ENCODE data around the gene FAM163B. TPM values are rescaled to one million over a fixed set of nuclear protein-coding genes. Genes with fewer than 3 reads are reported as not detected.
A peak's percentile ranks its signal among the peaks of the same experiment; 100 is the strongest.

FAM163B gene
- total and polyA plus RNA-seq, 2 donors (not counting 1 experiment from before 2014, with no cell fraction given), result not detected

DNA sequence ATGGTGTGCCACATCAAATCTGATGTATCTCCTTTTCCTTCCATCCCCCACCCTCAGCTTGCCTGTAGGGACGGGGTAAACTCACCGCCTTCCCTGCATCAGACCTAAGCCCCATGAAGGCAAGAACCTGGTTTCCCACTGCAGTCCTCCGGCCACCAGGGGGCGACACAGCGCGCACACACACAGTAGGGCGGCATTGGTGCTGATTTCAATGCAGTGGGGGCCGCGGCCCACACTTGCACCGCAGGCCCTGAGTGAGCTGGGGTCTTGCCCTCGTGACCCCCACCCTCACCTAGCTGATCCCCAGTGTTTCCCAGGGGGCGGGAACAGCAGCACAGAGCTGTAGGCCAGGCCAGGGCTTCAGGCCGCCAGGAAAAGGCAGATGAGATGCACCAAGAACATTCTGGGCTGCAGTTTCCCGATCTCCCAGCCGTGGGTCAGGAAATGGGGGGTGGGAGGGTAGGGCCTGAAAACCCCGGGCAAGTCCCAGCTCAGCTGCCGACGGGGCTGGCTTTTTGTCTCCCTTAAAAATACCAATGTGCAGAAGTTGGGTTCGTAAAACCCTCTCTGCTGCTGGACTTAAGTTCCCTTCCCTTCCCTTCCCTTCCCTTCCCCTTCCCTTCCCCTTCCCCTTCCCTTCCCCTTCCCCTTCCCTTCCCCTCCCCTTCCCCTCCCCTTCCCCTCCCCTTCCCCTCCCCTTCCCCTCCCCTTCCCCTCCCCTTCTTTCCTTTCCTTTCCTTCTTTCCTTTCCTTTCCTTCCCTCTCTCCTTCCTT lies 19.5 kb downstream of the FAM163B start:
- DNase-seq (ENCODE audit: low read depth in 2 of 2), result no peak
- Histone ChIP-seq H2AFZ (ENCODE audit: low read length) (no peak overlapping the region), H3K4me3 (replicated peaks in 1 of 4; ENCODE audit: control extremely low read depth in 1 of 4, insufficient read depth in 1 of 4, low read depth in 3 of 4, low read length in 4 of 4) (no peak overlapping the region), H3K4me2 (ENCODE audit: extremely low read depth, insufficient read depth, low read length) (no peak overlapping the region), H3K27ac (ENCODE audit: insufficient read depth, low read length) (no peak overlapping the region), H3K9me3 (ENCODE audit: control insufficient read depth, insufficient read depth, low read depth, low read length) (peaks cover 2% of the 10 kb centered on the region), H3K79me2 (ENCODE audit: control insufficient read depth, insufficient read depth, low read length) (no peaks in the 10 kb centered on the region), H3K4me1 (ENCODE audit: control insufficient read depth, extremely low read depth, insufficient read depth, low read length) (no peaks in the 10 kb centered on the region), H3K36me3 (ENCODE audit: control insufficient read depth, insufficient read depth, low read length) (no peaks in the 10 kb centered on the region), H3K9ac (ENCODE audit: insufficient read depth, low read length) (no peak overlapping the region), H3K27me3 (ENCODE audit: control insufficient read depth, insufficient read depth, low read length) (no peaks in the 10 kb centered on the region), H4K20me1 (ENCODE audit: control insufficient read depth, extremely low read depth, insufficient read depth, low read length) (no peaks in the 10 kb centered on the region)
- TF ChIP-seq, protein P1, sequence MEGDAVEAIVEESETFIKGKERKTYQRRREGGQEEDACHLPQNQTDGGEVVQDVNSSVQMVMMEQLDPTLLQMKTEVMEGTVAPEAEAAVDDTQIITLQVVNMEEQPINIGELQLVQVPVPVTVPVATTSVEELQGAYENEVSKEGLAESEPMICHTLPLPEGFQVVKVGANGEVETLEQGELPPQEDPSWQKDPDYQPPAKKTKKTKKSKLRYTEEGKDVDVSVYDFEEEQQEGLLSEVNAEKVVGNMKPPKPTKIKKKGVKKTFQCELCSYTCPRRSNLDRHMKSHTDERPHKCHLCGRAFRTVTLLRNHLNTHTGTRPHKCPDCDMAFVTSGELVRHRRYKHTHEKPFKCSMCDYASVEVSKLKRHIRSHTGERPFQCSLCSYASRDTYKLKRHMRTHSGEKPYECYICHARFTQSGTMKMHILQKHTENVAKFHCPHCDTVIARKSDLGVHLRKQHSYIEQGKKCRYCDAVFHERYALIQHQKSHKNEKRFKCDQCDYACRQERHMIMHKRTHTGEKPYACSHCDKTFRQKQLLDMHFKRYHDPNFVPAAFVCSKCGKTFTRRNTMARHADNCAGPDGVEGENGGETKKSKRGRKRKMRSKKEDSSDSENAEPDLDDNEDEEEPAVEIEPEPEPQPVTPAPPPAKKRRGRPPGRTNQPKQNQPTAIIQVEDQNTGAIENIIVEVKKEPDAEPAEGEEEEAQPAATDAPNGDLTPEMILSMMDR (conservative IDR thresholded peaks at IDR 0.05 in 1 of 2, IDR thresholded peaks at IDR 0.05 in 1 of 2; ENCODE audit: low read depth in 1 of 2, low read length in 2 of 2), result peak in 1 of 2 donors; percentile 35
- no peak for TF ChIP-seq EZH2 (IDR thresholded peaks at IDR 0.05; ENCODE audit: low read length, missing control alignments)

DNA sequence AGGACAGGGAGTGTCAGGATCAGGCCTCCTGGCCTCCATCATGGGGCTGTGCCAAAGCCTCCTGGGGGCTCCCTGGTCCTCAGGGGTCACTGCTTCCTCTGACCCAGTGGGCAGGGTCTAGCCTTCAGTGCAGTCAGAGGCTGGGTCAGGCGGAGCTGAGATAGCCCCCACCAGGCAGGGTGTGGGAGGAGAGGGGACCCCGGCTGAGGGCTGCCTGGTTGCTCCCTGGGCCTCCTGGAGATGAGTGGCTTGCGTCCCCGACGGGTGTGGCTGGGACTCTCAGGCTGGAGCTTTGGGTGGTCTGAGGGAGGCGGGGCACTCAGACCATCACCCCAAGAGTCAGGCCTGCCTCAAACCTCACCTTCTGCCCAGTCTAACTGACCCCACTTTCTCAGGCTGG lies 21.7 kb downstream of the FAM163B start:
- Histone ChIP-seq H3K9me3 (ENCODE audit: control insufficient read depth, insufficient read depth, low read depth, low read length) (peaks cover 2% of the 10 kb centered on the region), H4K20me1 (ENCODE audit: control insufficient read depth, extremely low read depth, insufficient read depth, low read length) (no peaks in the 10 kb centered on the region), H3K4me2 (ENCODE audit: extremely low read depth, insufficient read depth, low read length) (no peak overlapping the region), H3K36me3 (ENCODE audit: control insufficient read depth, insufficient read depth, low read length) (no peaks in the 10 kb centered on the region), H3K9ac (ENCODE audit: insufficient read depth, low read length) (no peak overlapping the region), H3K79me2 (ENCODE audit: control insufficient read depth, insufficient read depth, low read length) (no peaks in the 10 kb centered on the region), H3K27me3 (ENCODE audit: control insufficient read depth, insufficient read depth, low read length) (peaks cover 7% of the 10 kb centered on the region), H3K27ac (ENCODE audit: insufficient read depth, low read length) (no peak overlapping the region), H3K4me1 (ENCODE audit: control insufficient read depth, extremely low read depth, insufficient read depth, low read length) (no peaks in the 10 kb centered on the region), H3K4me3 (replicated peaks in 1 of 4; ENCODE audit: control extremely low read depth in 1 of 4, insufficient read depth in 1 of 4, low read depth in 3 of 4, low read length in 4 of 4) (no peak overlapping the region), H2AFZ (ENCODE audit: low read length) (no peak overlapping the region)
- no peak for DNase-seq (ENCODE audit: low read depth in 2 of 2)
- TF ChIP-seq EZH2 (IDR thresholded peaks at IDR 0.05; ENCODE audit: low read length, missing control alignments), result no peak
- TF ChIP-seq, protein P1 (conservative IDR thresholded peaks at IDR 0.05 in 1 of 2, IDR thresholded peaks at IDR 0.05 in 1 of 2; ENCODE audit: low read depth in 1 of 2, low read length in 2 of 2), result no peak

DNA sequence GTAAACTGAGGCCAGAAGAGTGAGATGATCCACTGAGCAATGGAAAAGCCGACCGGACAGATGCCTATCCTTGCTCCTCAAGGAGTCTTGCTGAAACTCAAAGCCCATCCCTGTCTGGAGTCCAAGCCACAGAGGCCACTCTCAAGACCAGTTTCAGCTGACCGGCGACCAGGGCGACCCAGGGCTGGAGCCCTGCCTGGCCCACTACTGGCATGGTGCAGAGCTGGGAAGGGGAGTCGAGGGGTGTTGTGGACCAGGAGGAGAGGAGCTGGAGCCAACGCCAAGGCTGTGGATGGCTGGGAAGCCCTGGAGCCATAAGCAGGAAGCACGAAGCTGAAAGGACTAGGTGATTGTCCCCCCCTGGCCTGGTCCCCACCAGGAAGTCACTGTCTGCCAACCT lies 22.1 kb downstream of the FAM163B start:
- peaks cover 7% of the 10 kb centered on the region for H3K27me3 ChIP-seq (ENCODE audit: control insufficient read depth, insufficient read depth, low read length)
- H3K36me3 ChIP-seq (ENCODE audit: control insufficient read depth, insufficient read depth, low read length), result no peaks in the 10 kb centered on the region
- H3K4me1 ChIP-seq (ENCODE audit: control insufficient read depth, extremely low read depth, insufficient read depth, low read length), result no peaks in the 10 kb centered on the region
- H3K4me2 ChIP-seq (ENCODE audit: extremely low read depth, insufficient read depth, low read length), result no peak overlapping the region
- DNase-seq (ENCODE audit: low read depth in 2 of 2), result no peak
- no peak for TF ChIP-seq EZH2 (IDR thresholded peaks at IDR 0.05; ENCODE audit: low read length, missing control alignments)
- TF ChIP-seq, protein P1 (conservative IDR thresholded peaks at IDR 0.05 in 1 of 2, IDR thresholded peaks at IDR 0.05 in 1 of 2; ENCODE audit: low read depth in 1 of 2, low read length in 2 of 2), result no peak
- no peaks in the 10 kb centered on the region for H4K20me1 ChIP-seq (ENCODE audit: control insufficient read depth, extremely low read depth, insufficient read depth, low read length)
- peaks cover 2% of the 10 kb centered on the region for H3K9me3 ChIP-seq (ENCODE audit: control insufficient read depth, insufficient read depth, low read depth, low read length)
- no peaks in the 10 kb centered on the region for H3K79me2 ChIP-seq (ENCODE audit: control insufficient read depth, insufficient read depth, low read length)
- H3K4me3 ChIP-seq (replicated peaks in 1 of 4; ENCODE audit: control extremely low read depth in 1 of 4, insufficient read depth in 1 of 4, low read depth in 3 of 4, low read length in 4 of 4), result no peak overlapping the region
- no peak overlapping the region for H2AFZ ChIP-seq (ENCODE audit: low read length)
- H3K27ac ChIP-seq (ENCODE audit: insufficient read depth, low read length), result no peak overlapping the region
- no peak overlapping the region for H3K9ac ChIP-seq (ENCODE audit: insufficient read depth, low read length)
